ENCODE results near the gene SLCO6A1.

Gene SLCO6A1

GRCh38 chr5:102481054-102481715, 17.6 kb downstream of the SLCO6A1 start:
- in situ Hi-C loops (cut with MboI; ENCODE audit: low sequenced_read_pairs), result no loop called here

GRCh38 chr5:102453716-102454115, 45.1 kb downstream of the SLCO6A1 start:
- in situ Hi-C loops (cut with MboI; ENCODE audit: low sequenced_read_pairs), result no loop called here

GRCh38 chr5:102451082-102451481, 47.7 kb downstream of the SLCO6A1 start:
- in situ Hi-C loops (cut with MboI; ENCODE audit: low sequenced_read_pairs), result no loop called here

GRCh38 chr5:102450313-102450990, 48.3 kb downstream of the SLCO6A1 start:
- in situ Hi-C loops (cut with MboI; ENCODE audit: low sequenced_read_pairs), result no loop called here

GRCh38 chr5:102433473-102433872, 65.3 kb downstream of the SLCO6A1 start:
- in situ Hi-C loops (cut with MboI; ENCODE audit: low sequenced_read_pairs), result no loop called here

GRCh38 chr5:102421647-102422046, 77.2 kb downstream of the SLCO6A1 start:
- in situ Hi-C loops (cut with MboI; ENCODE audit: low sequenced_read_pairs), result no loop called here

GRCh38 chr5:102418531-102418930, 80.3 kb downstream of the SLCO6A1 start:
- in situ Hi-C loops (cut with MboI; ENCODE audit: low sequenced_read_pairs), result no loop called here

- in situ Hi-C loops (cut with MboI; ENCODE audit: low sequenced_read_pairs), result no loop called here
Measured at GRCh38 chr5:102414448-102414847, 84.4 kb downstream of the SLCO6A1 start.

GRCh38 chr5:102388235-102388634, 110.6 kb downstream of the SLCO6A1 start:
- in situ Hi-C loops (cut with MboI; ENCODE audit: low sequenced_read_pairs), result no loop called here

- in situ Hi-C loops (cut with MboI; ENCODE audit: low sequenced_read_pairs), result no loop called here
Measured at GRCh38 chr5:102385365-102385764, 113.4 kb downstream of the SLCO6A1 start.

GRCh38 chr5:102380174-102380573, 118.6 kb downstream of the SLCO6A1 start:
- in situ Hi-C loops (cut with MboI; ENCODE audit: low sequenced_read_pairs), result no loop called here

GRCh38 chr5:102375876-102376275, 122.9 kb downstream of the SLCO6A1 start:
- in situ Hi-C loops (cut with MboI; ENCODE audit: low sequenced_read_pairs), result no loop called here

- in situ Hi-C loops (cut with MboI; ENCODE audit: low sequenced_read_pairs), result no loop called here
Measured at GRCh38 chr5:102375272-102375671, 123.5 kb downstream of the SLCO6A1 start.

- in situ Hi-C loops (cut with MboI; ENCODE audit: low sequenced_read_pairs), result no loop called here
Measured at GRCh38 chr5:102368392-102368791, 130.4 kb downstream of the SLCO6A1 start.

GRCh38 chr5:102341681-102342288, 157.0 kb downstream of the SLCO6A1 start:
- in situ Hi-C loops (cut with MboI; ENCODE audit: low sequenced_read_pairs), result no loop called here

- in situ Hi-C loops (cut with MboI; ENCODE audit: low sequenced_read_pairs), result no loop called here
Measured at GRCh38 chr5:102324714-102325113, 174.1 kb downstream of the SLCO6A1 start.

Data from HL-60/S4 (cell line).